ENCODE measurements around the gene P2RY6.

GRCh38 chr11:73241300-73241699 is 30.8 kb upstream of the P2RY6 start:
- TF ChIP-seq POLR2A (IDR thresholded peaks at IDR 0.05) = no peak
- no peak for TF ChIP-seq CTCF (IDR thresholded peaks at IDR 0.05 in 4 of 5, conservative IDR thresholded peaks at IDR 0.05 in 1 of 5)
